ENCODE results near the gene SYNGAP1. TPM values are rescaled to one million over a fixed set of nuclear protein-coding genes. Genes with fewer than 3 reads are reported as not detected.

SYNGAP1 gene
- total and polyA plus RNA-seq, 9 of the 15 experiments (the other 6 are each of a cell fraction or from before 2014, with no cell fraction given): 0.01 to 22.8 (median 3.2) TPM

DNA sequence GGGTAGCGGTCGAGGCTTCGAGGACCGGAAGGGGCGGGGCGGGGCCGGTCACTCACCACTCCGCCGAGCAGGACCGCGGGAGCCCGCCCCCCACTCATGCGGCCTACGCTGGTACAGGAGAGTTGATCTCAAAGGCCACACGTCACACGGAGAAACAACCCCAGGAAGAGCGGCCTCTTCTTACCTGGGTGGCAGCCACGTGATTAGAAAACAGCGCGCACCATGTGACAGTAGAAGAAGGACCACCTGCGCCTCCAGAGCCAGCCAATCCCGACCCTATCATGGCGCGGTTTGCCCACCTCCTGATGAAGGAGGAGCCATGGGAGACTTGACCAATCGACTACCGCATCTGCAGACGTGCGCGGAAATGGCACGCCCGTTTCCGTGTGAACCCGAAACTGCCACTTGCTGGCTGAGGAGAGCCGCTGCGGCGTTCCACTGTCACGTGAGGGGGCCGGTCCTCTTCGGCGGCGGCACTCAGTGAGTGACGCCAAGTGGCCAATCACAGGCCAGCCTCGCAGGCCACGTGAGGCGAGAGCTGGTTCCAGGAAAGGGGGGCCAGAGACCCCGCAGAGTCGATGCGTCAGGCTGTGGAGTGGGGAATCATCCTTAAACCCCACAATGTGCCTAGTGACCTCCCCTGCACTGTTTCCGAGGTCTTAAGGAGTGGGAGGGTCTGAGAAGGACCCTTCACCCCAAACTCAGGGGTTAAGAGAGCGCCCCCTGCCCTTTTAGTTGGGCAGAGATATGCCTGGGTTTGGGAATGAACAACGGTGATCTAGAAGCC lies 1.8 kb upstream of the SYNGAP1 start, which contains the start of gene CUTA (continued):
- TF ChIP-seq SMAD3 (CRISPR knock-in tag; conservative IDR thresholded peaks at IDR 0.05) (0 out of 2 replicates have a peak, but pooled peaks have one; percentile 78), ETV1 (tag; conservative IDR thresholded peaks at IDR 0.05; ENCODE audit: low read depth) (peak; percentile 89), JUND (IDR thresholded peaks at IDR 0.05; ENCODE audit: borderline replicate concordance, low read depth, low read length) (peak; percentile 76; the same call in 1 of the 2 replicates), JUND (tag; IDR thresholded peaks at IDR 0.05; ENCODE audit: borderline replicate concordance, low read depth, low read length) (peak; percentile 39; the same call in 1 of the 3 replicates), SMARCA4 (IDR thresholded peaks at IDR 0.05) (peak; percentile 74), ASH1L (IDR thresholded peaks at IDR 0.05; ENCODE audit: borderline replicate concordance, low read depth, partially characterized antibody) (peak; percentile 93), ZNF766 (CRISPR knock-in tag; conservative IDR thresholded peaks at IDR 0.05) (0 out of 2 replicates have a peak, but pooled peaks have one; percentile 62), ZNF165 (CRISPR knock-in tag; IDR thresholded peaks at IDR 0.05; ENCODE audit: borderline replicate concordance) (0 out of 2 replicates have a peak, but pooled peaks have one; percentile 50), TCFL5 (CRISPR knock-in tag; conservative IDR thresholded peaks at IDR 0.05) (0 out of 2 replicates have a peak, but pooled peaks have one; percentile 54), SIRT6 (IDR thresholded peaks at IDR 0.05; ENCODE audit: low read depth, low read length) (peak; percentile 56)
- TF ChIP-seq, protein P1, sequence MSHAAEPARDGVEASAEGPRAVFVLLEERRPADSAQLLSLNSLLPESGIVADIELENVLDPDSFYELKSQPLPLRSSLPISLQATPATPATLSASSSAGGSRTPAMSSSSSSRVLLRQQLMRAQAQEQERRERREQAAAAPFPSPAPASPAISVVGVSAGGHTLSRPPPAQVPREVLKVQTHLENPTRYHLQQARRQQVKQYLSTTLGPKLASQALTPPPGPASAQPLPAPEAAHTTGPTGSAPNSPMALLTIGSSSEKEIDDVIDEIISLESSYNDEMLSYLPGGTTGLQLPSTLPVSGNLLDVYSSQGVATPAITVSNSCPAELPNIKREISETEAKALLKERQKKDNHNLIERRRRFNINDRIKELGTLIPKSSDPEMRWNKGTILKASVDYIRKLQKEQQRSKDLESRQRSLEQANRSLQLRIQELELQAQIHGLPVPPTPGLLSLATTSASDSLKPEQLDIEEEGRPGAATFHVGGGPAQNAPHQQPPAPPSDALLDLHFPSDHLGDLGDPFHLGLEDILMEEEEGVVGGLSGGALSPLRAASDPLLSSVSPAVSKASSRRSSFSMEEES (CRISPR knock-in tag; IDR thresholded peaks at IDR 0.05): peak; percentile 98
- TF ChIP-seq, protein P2, sequence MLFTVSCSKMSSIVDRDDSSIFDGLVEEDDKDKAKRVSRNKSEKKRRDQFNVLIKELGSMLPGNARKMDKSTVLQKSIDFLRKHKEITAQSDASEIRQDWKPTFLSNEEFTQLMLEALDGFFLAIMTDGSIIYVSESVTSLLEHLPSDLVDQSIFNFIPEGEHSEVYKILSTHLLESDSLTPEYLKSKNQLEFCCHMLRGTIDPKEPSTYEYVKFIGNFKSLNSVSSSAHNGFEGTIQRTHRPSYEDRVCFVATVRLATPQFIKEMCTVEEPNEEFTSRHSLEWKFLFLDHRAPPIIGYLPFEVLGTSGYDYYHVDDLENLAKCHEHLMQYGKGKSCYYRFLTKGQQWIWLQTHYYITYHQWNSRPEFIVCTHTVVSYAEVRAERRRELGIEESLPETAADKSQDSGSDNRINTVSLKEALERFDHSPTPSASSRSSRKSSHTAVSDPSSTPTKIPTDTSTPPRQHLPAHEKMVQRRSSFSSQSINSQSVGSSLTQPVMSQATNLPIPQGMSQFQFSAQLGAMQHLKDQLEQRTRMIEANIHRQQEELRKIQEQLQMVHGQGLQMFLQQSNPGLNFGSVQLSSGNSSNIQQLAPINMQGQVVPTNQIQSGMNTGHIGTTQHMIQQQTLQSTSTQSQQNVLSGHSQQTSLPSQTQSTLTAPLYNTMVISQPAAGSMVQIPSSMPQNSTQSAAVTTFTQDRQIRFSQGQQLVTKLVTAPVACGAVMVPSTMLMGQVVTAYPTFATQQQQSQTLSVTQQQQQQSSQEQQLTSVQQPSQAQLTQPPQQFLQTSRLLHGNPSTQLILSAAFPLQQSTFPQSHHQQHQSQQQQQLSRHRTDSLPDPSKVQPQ (CRISPR knock-in tag; IDR thresholded peaks at IDR 0.05; ENCODE audit: borderline replicate concordance): peak; percentile 15; the same call in 1 of the 2 replicates
- TF ChIP-seq, protein P3, sequence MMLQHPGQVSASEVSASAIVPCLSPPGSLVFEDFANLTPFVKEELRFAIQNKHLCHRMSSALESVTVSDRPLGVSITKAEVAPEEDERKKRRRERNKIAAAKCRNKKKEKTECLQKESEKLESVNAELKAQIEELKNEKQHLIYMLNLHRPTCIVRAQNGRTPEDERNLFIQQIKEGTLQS (IDR thresholded peaks at IDR 0.05): peak; percentile 82
- TF ChIP-seq, protein P3 (CRISPR knock-in tag; conservative IDR thresholded peaks at IDR 0.05): peak; percentile 16; the same call in 1 of the 2 replicates
- TF ChIP-seq, protein P4, sequence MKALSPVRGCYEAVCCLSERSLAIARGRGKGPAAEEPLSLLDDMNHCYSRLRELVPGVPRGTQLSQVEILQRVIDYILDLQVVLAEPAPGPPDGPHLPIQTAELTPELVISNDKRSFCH (CRISPR knock-in tag; IDR thresholded peaks at IDR 0.05): no peak
- TF ChIP-seq, protein P4 (tag; IDR thresholded peaks at IDR 0.05): peak; percentile 72
- TF ChIP-seq, protein P5, sequence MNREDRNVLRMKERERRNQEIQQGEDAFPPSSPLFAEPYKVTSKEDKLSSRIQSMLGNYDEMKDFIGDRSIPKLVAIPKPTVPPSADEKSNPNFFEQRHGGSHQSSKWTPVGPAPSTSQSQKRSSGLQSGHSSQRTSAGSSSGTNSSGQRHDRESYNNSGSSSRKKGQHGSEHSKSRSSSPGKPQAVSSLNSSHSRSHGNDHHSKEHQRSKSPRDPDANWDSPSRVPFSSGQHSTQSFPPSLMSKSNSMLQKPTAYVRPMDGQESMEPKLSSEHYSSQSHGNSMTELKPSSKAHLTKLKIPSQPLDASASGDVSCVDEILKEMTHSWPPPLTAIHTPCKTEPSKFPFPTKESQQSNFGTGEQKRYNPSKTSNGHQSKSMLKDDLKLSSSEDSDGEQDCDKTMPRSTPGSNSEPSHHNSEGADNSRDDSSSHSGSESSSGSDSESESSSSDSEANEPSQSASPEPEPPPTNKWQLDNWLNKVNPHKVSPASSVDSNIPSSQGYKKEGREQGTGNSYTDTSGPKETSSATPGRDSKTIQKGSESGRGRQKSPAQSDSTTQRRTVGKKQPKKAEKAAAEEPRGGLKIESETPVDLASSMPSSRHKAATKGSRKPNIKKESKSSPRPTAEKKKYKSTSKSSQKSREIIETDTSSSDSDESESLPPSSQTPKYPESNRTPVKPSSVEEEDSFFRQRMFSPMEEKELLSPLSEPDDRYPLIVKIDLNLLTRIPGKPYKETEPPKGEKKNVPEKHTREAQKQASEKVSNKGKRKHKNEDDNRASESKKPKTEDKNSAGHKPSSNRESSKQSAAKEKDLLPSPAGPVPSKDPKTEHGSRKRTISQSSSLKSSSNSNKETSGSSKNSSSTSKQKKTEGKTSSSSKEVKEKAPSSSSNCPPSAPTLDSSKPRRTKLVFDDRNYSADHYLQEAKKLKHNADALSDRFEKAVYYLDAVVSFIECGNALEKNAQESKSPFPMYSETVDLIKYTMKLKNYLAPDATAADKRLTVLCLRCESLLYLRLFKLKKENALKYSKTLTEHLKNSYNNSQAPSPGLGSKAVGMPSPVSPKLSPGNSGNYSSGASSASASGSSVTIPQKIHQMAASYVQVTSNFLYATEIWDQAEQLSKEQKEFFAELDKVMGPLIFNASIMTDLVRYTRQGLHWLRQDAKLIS (CRISPR knock-in tag; IDR thresholded peaks at IDR 0.05): peak; percentile 8
